Vagina (tissue), 2 donors: Measurements from ENCODE around the gene NDFIP2.

Experiments used
- POLR2AphosphoS5 ChIP-seq, 2 donors: sonication (generic); formaldehyde crosslinking; IDR thresholded peaks; one replicate each; pipeline ENCODE4 v1.9.0; 2017; ENCODE audit warnings: antibody characterized with exemption in 2 of 2, mild to moderate bottlenecking in 2 of 2, low read depth in 1 of 2; ENCODE audit not compliant: insufficient read depth in 1 of 2
- TF ChIP-seq, protein P1 (sequence below), 3 experiments: fragments of 450-650 bp in 2 of 3; fragments of 200-600 bp in 1 of 3; sonication (generic) in 1 of 3; IDR thresholded peaks; one replicate each; pipeline ENCODE4 v1.5.1; 2017 to 2019; ENCODE audit warnings: antibody characterized with exemption in 3 of 3, mild to moderate bottlenecking in 2 of 3, moderate library complexity in 2 of 3

GRCh38 chr13:79566118-79566517 lies 85.2 kb downstream of the NDFIP2 start:
- no peak for TF ChIP-seq POLR2AphosphoS5 (IDR thresholded peaks at IDR 0.05; ENCODE audit: insufficient read depth in 1 of 2, low read depth in 1 of 2)
- TF ChIP-seq, protein P1, sequence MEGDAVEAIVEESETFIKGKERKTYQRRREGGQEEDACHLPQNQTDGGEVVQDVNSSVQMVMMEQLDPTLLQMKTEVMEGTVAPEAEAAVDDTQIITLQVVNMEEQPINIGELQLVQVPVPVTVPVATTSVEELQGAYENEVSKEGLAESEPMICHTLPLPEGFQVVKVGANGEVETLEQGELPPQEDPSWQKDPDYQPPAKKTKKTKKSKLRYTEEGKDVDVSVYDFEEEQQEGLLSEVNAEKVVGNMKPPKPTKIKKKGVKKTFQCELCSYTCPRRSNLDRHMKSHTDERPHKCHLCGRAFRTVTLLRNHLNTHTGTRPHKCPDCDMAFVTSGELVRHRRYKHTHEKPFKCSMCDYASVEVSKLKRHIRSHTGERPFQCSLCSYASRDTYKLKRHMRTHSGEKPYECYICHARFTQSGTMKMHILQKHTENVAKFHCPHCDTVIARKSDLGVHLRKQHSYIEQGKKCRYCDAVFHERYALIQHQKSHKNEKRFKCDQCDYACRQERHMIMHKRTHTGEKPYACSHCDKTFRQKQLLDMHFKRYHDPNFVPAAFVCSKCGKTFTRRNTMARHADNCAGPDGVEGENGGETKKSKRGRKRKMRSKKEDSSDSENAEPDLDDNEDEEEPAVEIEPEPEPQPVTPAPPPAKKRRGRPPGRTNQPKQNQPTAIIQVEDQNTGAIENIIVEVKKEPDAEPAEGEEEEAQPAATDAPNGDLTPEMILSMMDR (IDR thresholded peaks at IDR 0.05) = no peak
